Activated CD4-positive, alpha-beta T cell treated with anti-CD3 and anti-CD28 coated beads, Interleukin-2, amount 50 U/mL, for 24 hours (primary cell): ENCODE measurements around the gene FAM219B.

Experiments
- DNase-seq, 2 donors: peaks; one replicate each; pipeline ENCODE4 v3.0.0-alpha.2; 2020; ENCODE audit warnings: low read depth in 1 of 2, low spot score in 1 of 2

Gene FAM219B

DNA sequence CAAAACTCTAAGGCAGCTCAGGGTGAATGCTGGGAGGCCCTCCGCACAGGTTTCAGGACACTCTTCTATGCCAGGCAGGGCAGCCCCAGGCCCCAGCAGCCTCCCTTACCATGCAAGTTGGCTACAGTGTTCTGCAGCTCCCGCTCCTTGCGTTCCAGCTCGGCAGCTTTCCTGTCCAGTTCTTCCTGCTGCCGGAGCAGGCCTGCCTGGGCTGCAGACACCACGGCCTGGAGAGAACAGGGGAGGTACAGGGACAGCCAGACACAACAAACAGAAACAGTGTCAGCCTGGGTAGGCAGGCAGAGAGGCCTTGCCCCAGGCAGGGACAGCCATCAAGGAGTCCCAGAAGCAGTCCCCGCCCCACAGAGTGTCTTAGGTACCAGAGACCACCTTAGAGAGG lies 54.7 kb downstream of the FAM219B start:
- no peak for DNase-seq

- no peak for DNase-seq
Measured at GRCh38 chr15:74850393-74850792, 56.3 kb downstream of the FAM219B start.
